NB4 (cell line): Measurements from ENCODE around the gene KCNJ10.

Experiments used
- DNase-seq: peaks from one replicate; pipeline ENCODE4 v3.0.0; 2010; ENCODE audit warnings: low read depth
- H3K4me3 ChIP-seq: one replicate; pipeline ENCODE4 v1.5.1; 2011; ENCODE audit warnings: mild to moderate bottlenecking, low read depth, low read length, moderate library complexity
- CTCF ChIP-seq: IDR thresholded peaks from one replicate; pipeline ENCODE4 v1.5.1; 2012; ENCODE audit warnings: low read depth, low read length
- MYC ChIP-seq: IDR thresholded peaks from 2 replicates; pipeline ENCODE4 v1.6.1; 2011; ENCODE audit warnings: low read depth, low read length
- POLR2A ChIP-seq: IDR thresholded peaks from 2 replicates; pipeline ENCODE4 v1.6.1; 2011; ENCODE audit warnings: mild to moderate bottlenecking; ENCODE audit not compliant: insufficient read length; ENCODE audit errors: extremely low read depth
- TF ChIP-seq, protein P1 (sequence below): IDR thresholded peaks from 2 replicates; pipeline ENCODE4 v1.6.1; 2011; ENCODE audit warnings: low read depth, low read length

The KCNJ10 gene

GRCh38 chr1:160108888-160109662 is 39.1 kb upstream of the KCNJ10 start:
- TF ChIP-seq, protein P1, sequence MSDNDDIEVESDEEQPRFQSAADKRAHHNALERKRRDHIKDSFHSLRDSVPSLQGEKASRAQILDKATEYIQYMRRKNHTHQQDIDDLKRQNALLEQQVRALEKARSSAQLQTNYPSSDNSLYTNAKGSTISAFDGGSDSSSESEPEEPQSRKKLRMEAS = peak; percentile 91
- TF ChIP-seq CTCF (peak; percentile 62), MYC (peak; percentile 93), POLR2A (no peak)
- no peak overlapping the region for H3K4me3 ChIP-seq
- DNase-seq = peak; percentile 68

GRCh38 chr1:160107512-160107911 is 37.6 kb upstream of the KCNJ10 start:
- no peak for DNase-seq
- H3K4me3 ChIP-seq = no peak overlapping the region
- TF ChIP-seq CTCF = no peak
- TF ChIP-seq, protein P1 = no peak
- no peak for TF ChIP-seq MYC

- TF ChIP-seq, protein P1 = no peak
- TF ChIP-seq MYC (no peak), CTCF (no peak), POLR2A (no peak)
- no peak overlapping the region for H3K4me3 ChIP-seq
Observed at GRCh38 chr1:160105155-160105554, 35.2 kb upstream of the KCNJ10 start.

GRCh38 chr1:160104486-160104885 is 34.5 kb upstream of the KCNJ10 start:
- TF ChIP-seq MYC (no peak), CTCF (no peak), POLR2A (no peak)
- TF ChIP-seq, protein P1 = no peak
- no peak overlapping the region for H3K4me3 ChIP-seq
- peak; percentile 19 for DNase-seq

More at GRCh38 chr1:160105155-160105554, 35.2 kb upstream of the KCNJ10 start:
- DNase-seq = no peak

DNA sequence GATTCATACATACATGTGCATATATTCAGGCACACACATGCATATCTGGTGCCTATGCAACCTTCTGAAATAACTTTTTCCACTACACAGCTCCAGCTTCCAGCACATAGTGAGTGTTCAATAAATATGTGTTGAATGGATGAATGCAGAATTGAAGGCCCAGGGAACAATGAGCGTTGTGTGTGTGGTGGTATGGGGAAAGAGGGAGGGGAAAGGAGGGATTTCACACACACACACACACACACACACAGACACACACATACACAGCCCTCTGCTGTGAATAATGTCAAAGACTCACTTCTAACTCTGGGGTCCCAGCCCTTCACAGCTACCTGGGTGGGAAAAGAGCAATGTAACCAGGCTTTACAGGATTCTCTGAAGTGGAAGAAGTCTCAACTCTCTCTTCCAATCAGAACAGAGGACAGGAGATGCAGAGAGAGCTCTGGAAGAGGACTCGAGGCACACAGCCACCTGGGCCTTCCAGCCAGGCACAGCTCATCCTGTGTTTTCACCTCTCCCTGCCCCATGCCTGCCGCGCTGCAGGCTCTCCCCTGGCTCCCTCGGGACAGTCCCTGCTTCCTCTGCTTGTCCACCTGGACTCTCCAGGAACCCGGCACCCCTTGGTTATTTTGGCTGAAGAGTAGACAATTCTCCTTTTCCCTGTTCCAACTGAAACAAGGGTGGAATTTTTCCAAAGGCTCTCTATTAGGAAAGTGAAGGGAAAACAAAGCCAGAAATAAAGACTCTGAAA is 33.9 kb upstream of the KCNJ10 start:
- H3K4me3 ChIP-seq = no peak overlapping the region
- no peak for DNase-seq
- no peak for TF ChIP-seq MYC
- no peak for TF ChIP-seq POLR2A
- TF ChIP-seq, protein P1 = no peak
- TF ChIP-seq CTCF = no peak
